GM19351 (cell line): Measurements from ENCODE around the gene ZNF543.

ENCODE experiments used
- ATAC-seq: cut with Tn5 transposase; IDR thresholded peaks from one replicate; pipeline ENCODE4 v1.9.1; 2021; ENCODE audit warnings: mild to moderate bottlenecking, moderate library complexity; ENCODE audit not compliant: unreplicated experiment

The ZNF543 gene

DNA sequence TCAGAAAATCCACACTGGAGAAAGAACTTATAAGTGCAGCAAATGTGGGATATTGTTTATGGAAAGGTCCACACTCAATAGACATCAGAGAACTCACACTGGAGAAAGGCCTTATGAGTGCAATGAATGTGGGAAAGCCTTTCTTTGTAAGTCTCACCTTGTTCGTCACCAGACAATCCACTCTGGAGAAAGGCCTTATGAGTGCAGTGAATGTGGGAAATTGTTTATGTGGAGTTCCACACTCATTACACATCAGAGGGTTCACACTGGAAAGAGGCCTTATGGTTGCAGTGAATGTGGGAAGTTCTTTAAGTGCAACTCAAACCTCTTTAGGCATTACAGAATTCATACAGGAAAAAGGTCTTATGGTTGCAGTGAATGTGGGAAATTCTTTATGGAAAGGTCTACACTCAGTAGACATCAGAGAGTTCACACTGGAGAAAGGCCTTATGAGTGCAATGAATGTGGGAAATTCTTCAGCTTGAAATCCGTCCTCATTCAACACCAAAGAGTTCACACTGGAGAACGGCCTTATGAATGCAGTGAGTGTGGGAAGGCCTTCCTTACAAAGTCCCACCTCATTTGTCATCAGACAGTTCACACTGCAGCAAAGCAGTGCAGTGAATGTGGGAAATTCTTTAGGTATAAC lies 57.4 kb downstream of the ZNF543 start:
- ATAC-seq = no peak
